ENCODE measurements around the gene KDELR3. TPM values are rescaled to one million over a fixed set of nuclear protein-coding genes. Genes with fewer than 3 reads are reported as not detected.

The KDELR3 gene
- total RNA-seq, 2 donors from 2014 or later = 17.2 to 22.7 TPM

- DNase-seq (no peak), ATAC-seq (no peak)
- intact Hi-C loops (cut with DNase I, micrococcal nuclease) = no loop called here
These were observed 3.3 kb downstream of the KDELR3 start for GRCh38 chr22:38471237-38471636.

GRCh38 chr22:38474003-38474607, 6.2 kb downstream of the KDELR3 start:
- ATAC-seq (no peak), DNase-seq (no peak)
- intact Hi-C loops (cut with DNase I, micrococcal nuclease) = no loop called here

GRCh38 chr22:38477585-38477984, 9.7 kb downstream of the KDELR3 start:
- intact Hi-C loops (cut with DNase I, micrococcal nuclease) = no loop called here
- no peak for DNase-seq
- ATAC-seq = no peak

GRCh38 chr22:38479096-38479837, 11.4 kb downstream of the KDELR3 start:
- ATAC-seq (no peak), DNase-seq (no peak)
- intact Hi-C loops (cut with DNase I, micrococcal nuclease) = no loop called here

- ATAC-seq (peak; percentile 12), DNase-seq (no peak)
- intact Hi-C loops (cut with DNase I, micrococcal nuclease) = no loop called here
These were observed 13.4 kb downstream of the KDELR3 start for GRCh38 chr22:38481162-38481870.

- intact Hi-C loops (cut with DNase I, micrococcal nuclease) = no loop called here
- ATAC-seq = peak; percentile 9
- no peak for DNase-seq
These were observed 14.0 kb downstream of the KDELR3 start for GRCh38 chr22:38481871-38482332.

GRCh38 chr22:38482662-38483308, 14.9 kb downstream of the KDELR3 start:
- no peak for ATAC-seq
- intact Hi-C loops (cut with DNase I, micrococcal nuclease) = no loop called here
- DNase-seq = no peak

- intact Hi-C loops (cut with DNase I, micrococcal nuclease) = no loop called here
- DNase-seq (no peak), ATAC-seq (no peak)
These were observed 16.3 kb downstream of the KDELR3 start for GRCh38 chr22:38484244-38484643.

GRCh38 chr22:38485783-38486182, 17.9 kb downstream of the KDELR3 start:
- no peak for ATAC-seq
- no peak for DNase-seq
- intact Hi-C loops (cut with DNase I, micrococcal nuclease) = no loop called here

- DNase-seq = no peak
- ATAC-seq = no peak
- intact Hi-C loops (cut with DNase I, micrococcal nuclease) = no loop called here
These were observed 20.1 kb downstream of the KDELR3 start for GRCh38 chr22:38487946-38488345.

- ATAC-seq (no peak), DNase-seq (no peak)
- intact Hi-C loops (cut with DNase I, micrococcal nuclease) = no loop called here
These were observed 21.2 kb downstream of the KDELR3 start for GRCh38 chr22:38489142-38489541.

- intact Hi-C loops (cut with DNase I, micrococcal nuclease) = no loop called here
- DNase-seq (no peak), ATAC-seq (no peak)
These were observed 21.8 kb downstream of the KDELR3 start for GRCh38 chr22:38489561-38490145.

GRCh38 chr22:38490475-38490874, 22.6 kb downstream of the KDELR3 start:
- ATAC-seq = peak; percentile 5

GRCh38 chr22:38490915-38491314, 23.0 kb downstream of the KDELR3 start:
- DNase-seq (peak; percentile 62 to 74), ATAC-seq (peak; percentile 91)
- intact Hi-C loops (cut with DNase I, micrococcal nuclease) = no loop called here

More at GRCh38 chr22:38490475-38490874, 22.6 kb downstream of the KDELR3 start:
- intact Hi-C loops (cut with DNase I, micrococcal nuclease) = no loop called here
- DNase-seq = no peak

- ATAC-seq (no peak), DNase-seq (no peak)
- intact Hi-C loops (cut with DNase I, micrococcal nuclease) = no loop called here
These were observed 23.9 kb downstream of the KDELR3 start for GRCh38 chr22:38491707-38492348.

- DNase-seq (no peak), ATAC-seq (no peak)
- intact Hi-C loops (cut with DNase I, micrococcal nuclease) = no loop called here
These were observed 26.6 kb downstream of the KDELR3 start for GRCh38 chr22:38494498-38494897.

- ATAC-seq (no peak), DNase-seq (no peak)
These were observed 27.0 kb downstream of the KDELR3 start for GRCh38 chr22:38494939-38495338.

GRCh38 chr22:38497869-38498268, 30.0 kb downstream of the KDELR3 start:
- ATAC-seq = no peak
- no peak for DNase-seq
- intact Hi-C loops (cut with DNase I, micrococcal nuclease) = no loop called here

More at GRCh38 chr22:38494939-38495338, 27.0 kb downstream of the KDELR3 start:
- intact Hi-C loops (cut with DNase I, micrococcal nuclease) = no loop called here
